GM23248 (cell line): ENCODE measurements around the gene METTL21C.

Source experiments
- EZH2 ChIP-seq: fragments of 200-600 bp; sonication (generic); IDR thresholded peaks from 2 replicates; pipeline ENCODE4 v1.6.1; 2018; ENCODE audit warnings: antibody characterized with exemption, mild to moderate bottlenecking; ENCODE audit not compliant: insufficient read depth, poor library complexity, severe bottlenecking
- EZH2phosphoT487 ChIP-seq: fragments of 200-600 bp; sonication (generic); IDR thresholded peaks from 2 replicates; pipeline ENCODE4 v1.6.1; 2018; ENCODE audit warnings: antibody characterized with exemption, moderate library complexity, mild to moderate bottlenecking, low read depth; ENCODE audit not compliant: insufficient read depth

- TF ChIP-seq EZH2 (no peak), EZH2phosphoT487 (no peak)
Observed at GRCh38 chr13:102702965-102703725, 8.3 kb upstream of the METTL21C start.
